Smooth muscle cell (in vitro differentiated cells): ENCODE data around the gene TPK1. TPM values are rescaled to one million over a fixed set of nuclear protein-coding genes. Genes with fewer than 3 reads are reported as not detected.

Experiments
- DNase-seq: peaks from one replicate; lab custom pipeline; 2025; ENCODE audit not compliant: unreplicated experiment; lab: John Stamatoyannopoulos, UW
- H2AFZ ChIP-seq: fragments of 200-600 bp; sonication (generic); 2 replicates; pipeline ENCODE4 v1.6.0; 2016; ENCODE audit warnings: antibody characterized with exemption, low read depth, mild to moderate bottlenecking
- H3F3A ChIP-seq: fragments of 200-600 bp; sonication (generic); 2 replicates; pipeline ENCODE4 v1.6.0; 2017; ENCODE audit warnings: antibody characterized with exemption, low read depth
- H3K27ac ChIP-seq: fragments of 200-600 bp; sonication (generic); 2 replicates; pipeline ENCODE4 v1.5.1; 2016; ENCODE audit warnings: low read depth, mild to moderate bottlenecking
- H3K27me3 ChIP-seq: fragments of 200-600 bp; sonication (generic); 2 replicates; pipeline ENCODE4 v1.6.1; 2016; ENCODE audit warnings: low read depth, mild to moderate bottlenecking
- H3K36me3 ChIP-seq: fragments of 200-600 bp; sonication (generic); 2 replicates; pipeline ENCODE4 v1.5.1; 2016; ENCODE audit warnings: low read depth
- H3K4me1 ChIP-seq: fragments of 200-600 bp; sonication (generic); 2 replicates; pipeline ENCODE4 v1.5.1; 2016; ENCODE audit warnings: low read depth
- H3K4me2 ChIP-seq: fragments of 200-600 bp; sonication (generic); 2 replicates; pipeline ENCODE4 v1.6.0; 2016; ENCODE audit warnings: mild to moderate bottlenecking
- H3K4me3 ChIP-seq: fragments of 200-600 bp; sonication (generic); 2 replicates; pipeline ENCODE4 v1.5.1; 2016; ENCODE audit warnings: mild to moderate bottlenecking
- H3K79me2 ChIP-seq: fragments of 200-600 bp; sonication (generic); 2 replicates; pipeline ENCODE4 v1.6.0; 2016; ENCODE audit warnings: low read depth, mild to moderate bottlenecking
- H3K9ac ChIP-seq: fragments of 200-600 bp; sonication (generic); 2 replicates; pipeline ENCODE4 v1.6.0; 2016; ENCODE audit warnings: low read depth
- H3K9me3 ChIP-seq: fragments of 200-600 bp; sonication (generic); replicated peaks from 2 replicates; pipeline ENCODE4 v1.5.1; 2016; ENCODE audit warnings: low read depth
- H4K20me1 ChIP-seq: fragments of 200-600 bp; sonication (generic); 2 replicates; pipeline ENCODE4 v1.6.0; 2016; ENCODE audit warnings: low read depth
- WGBS: methylation state at CpG from one replicate; pipeline ENCODE4 v1.1.7; 2016; ENCODE audit warnings: low lambda C conversion rate; 5-methylcytosine and 5-hydroxymethylcytosine counted together
- polyA plus RNA-seq: library from polyadenylated mRNA; unstranded; fragments of >200 nt; fragmentation: Nextera tagmentation; extraction: Ambion mirVana; gene quantifications from 2 replicates; pipeline ENCODE4 v1.2.1, GENCODE V29; 2016
- total RNA-seq: library from RNA; depleted of rRNA; stranded (reverse); fragments of >200 nt; gene quantifications from 2 replicates; pipeline ENCODE4 v1.2.3, GENCODE V29; 2014
- TF ChIP-seq, protein P1 (sequence below): fragments of 200-600 bp; sonication (generic); IDR thresholded peaks from 2 replicates; pipeline ENCODE4 v1.5.1; 2017; ENCODE audit warnings: borderline replicate concordance, mild to moderate bottlenecking, antibody characterized with exemption; ENCODE audit not compliant: insufficient read depth, poor library complexity, severe bottlenecking

Gene TPK1
- total RNA-seq (1.9 and 2.8 TPM in 2 replicates), polyA plus RNA-seq (1.2 and 3.1 TPM in 2 replicates)

DNA sequence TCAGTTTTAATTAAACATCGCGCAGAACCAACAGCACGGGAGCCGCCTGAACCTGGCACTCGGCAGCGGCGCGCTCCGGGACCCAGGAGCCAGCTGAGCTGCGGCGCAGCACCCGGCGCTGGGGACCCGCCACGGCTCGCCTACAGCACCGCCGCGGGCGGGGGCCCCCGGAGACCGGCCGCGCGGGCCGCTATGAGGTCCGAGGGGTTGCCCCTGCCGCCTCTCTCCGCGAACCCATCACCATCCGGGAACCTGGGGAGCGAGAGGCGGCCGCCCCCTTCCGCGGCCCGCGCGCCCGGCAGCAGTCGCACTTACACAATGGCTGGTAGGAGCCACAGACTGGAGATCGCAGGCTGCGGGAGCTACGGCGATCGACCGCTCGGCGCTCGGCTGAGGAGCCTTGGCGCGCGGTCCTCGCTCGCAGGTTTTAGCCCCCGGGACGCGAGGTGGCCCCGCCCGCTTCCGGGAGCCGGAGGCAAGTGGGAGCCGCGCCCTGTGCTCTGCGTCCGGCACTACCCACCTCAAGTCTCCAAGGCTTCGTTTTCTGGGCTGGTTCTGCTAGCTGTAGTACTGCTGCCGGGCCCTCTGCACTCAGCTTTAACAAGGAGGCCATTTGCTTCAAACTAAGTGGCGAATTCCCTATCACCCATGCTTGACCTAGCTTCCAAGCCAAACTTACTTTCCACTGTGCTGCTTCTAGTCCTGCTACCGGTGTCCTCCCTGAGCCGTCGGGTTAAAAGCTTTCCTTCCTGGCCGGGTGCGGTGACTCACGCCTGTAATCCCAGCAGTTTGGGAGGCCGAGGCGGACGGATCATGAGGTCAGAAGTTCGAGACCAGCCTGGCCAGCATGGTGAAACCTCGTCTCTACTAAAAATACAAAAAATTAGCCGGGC is at the start of gene TPK1:
Gene TPK1, minus strand, starts transcription at position 402 of the 893 bp plus-strand sequence. CDS start 451 bp downstream, outside the sequence.
- H3K27ac ChIP-seq, result peak within 1 kb of the TSS; percentile 58
- no peaks in the 10 kb centered on the region for H3K79me2 ChIP-seq
- peak; percentile 50 for DNase-seq
- H3K27me3 ChIP-seq, result no peaks in the 10 kb centered on the region
- peak within 1 kb of the TSS; percentile 62 for H3K9ac ChIP-seq
- no peaks in the 10 kb centered on the region for H3K36me3 ChIP-seq
- peak within 1 kb of the TSS; percentile 87 for H2AFZ ChIP-seq
- peak within 1 kb of the TSS; percentile 80 for H3K4me3 ChIP-seq
- peaks cover 5% of the 10 kb centered on the region for H3K4me1 ChIP-seq
- peaks cover 7% of the 10 kb centered on the region for H3F3A ChIP-seq
- no peaks in the 10 kb centered on the region for H4K20me1 ChIP-seq
- WGBS, result 6% methylated on average over 76 of the region's 81 CpGs
- TF ChIP-seq, protein P1, sequence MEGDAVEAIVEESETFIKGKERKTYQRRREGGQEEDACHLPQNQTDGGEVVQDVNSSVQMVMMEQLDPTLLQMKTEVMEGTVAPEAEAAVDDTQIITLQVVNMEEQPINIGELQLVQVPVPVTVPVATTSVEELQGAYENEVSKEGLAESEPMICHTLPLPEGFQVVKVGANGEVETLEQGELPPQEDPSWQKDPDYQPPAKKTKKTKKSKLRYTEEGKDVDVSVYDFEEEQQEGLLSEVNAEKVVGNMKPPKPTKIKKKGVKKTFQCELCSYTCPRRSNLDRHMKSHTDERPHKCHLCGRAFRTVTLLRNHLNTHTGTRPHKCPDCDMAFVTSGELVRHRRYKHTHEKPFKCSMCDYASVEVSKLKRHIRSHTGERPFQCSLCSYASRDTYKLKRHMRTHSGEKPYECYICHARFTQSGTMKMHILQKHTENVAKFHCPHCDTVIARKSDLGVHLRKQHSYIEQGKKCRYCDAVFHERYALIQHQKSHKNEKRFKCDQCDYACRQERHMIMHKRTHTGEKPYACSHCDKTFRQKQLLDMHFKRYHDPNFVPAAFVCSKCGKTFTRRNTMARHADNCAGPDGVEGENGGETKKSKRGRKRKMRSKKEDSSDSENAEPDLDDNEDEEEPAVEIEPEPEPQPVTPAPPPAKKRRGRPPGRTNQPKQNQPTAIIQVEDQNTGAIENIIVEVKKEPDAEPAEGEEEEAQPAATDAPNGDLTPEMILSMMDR, result no peak
- H3K9me3 ChIP-seq, result no peaks in the 10 kb centered on the region
- peak within 1 kb of the TSS; percentile 91 for H3K4me2 ChIP-seq

DNA sequence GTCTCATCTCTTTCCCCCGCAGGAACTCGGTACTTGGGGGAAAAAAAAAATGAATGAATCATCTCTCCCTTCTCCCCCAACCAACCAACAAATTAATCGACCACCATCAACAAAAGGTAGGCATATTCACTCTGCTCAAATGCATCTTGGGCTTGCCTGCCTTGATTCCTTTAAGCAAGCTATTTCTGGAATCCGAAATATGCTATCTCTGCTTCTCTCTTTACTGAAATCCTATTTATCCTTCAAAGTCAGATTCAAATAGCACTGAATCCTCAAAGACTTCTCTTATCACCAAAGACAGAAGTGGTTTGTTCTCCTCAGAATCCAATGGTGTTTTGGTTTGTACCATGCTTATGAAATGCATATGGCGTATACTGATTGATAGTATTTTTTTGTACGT is 49.6 kb upstream of the TPK1 start:
- 53% methylated on average over 6 of the region's 6 CpGs for WGBS
- H2AFZ ChIP-seq, result no peak overlapping the region

DNA sequence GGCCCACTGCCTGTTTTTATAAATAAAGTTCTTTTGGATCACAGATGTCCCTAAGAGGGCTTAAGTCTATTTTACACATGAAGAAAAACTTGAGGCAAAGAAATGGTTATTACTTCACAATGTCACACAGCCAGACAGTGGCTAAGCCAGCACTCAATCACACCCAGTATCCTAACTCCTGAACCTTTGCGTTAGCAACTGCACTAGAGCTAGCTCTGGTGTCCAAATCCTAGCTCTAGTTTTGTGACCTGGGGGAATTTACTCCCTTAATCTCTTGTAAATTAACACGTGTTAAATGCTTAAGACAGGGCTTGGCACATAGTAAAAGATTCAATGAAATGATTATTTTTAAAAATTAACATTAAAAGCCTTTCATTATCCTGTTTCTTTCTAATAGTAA is 49.0 kb upstream of the TPK1 start:
- Histone ChIP-seq H3K9ac (no peak overlapping the region), H2AFZ (no peak overlapping the region), H3K36me3 (no peaks in the 10 kb centered on the region), H3F3A (no peaks in the 10 kb centered on the region), H4K20me1 (no peaks in the 10 kb centered on the region), H3K4me2 (no peak overlapping the region), H3K4me3 (no peak overlapping the region), H3K27me3 (no peaks in the 10 kb centered on the region), H3K4me1 (no peaks in the 10 kb centered on the region), H3K27ac (no peak overlapping the region), H3K9me3 (no peaks in the 10 kb centered on the region), H3K79me2 (no peaks in the 10 kb centered on the region)
- DNase-seq, result no peak
- TF ChIP-seq, protein P1, result no peak
- 9% methylated on average over 2 of the region's 2 CpGs for WGBS

More for the DNA sequence above, 49.6 kb upstream of the TPK1 start:
- no peak overlapping the region for H3K27ac ChIP-seq
- no peaks in the 10 kb centered on the region for H3F3A ChIP-seq
- no peak for DNase-seq
- H3K4me3 ChIP-seq, result no peak overlapping the region
- TF ChIP-seq, protein P1, result no peak
- no peaks in the 10 kb centered on the region for H3K4me1 ChIP-seq
- no peaks in the 10 kb centered on the region for H3K9me3 ChIP-seq
- H3K9ac ChIP-seq, result no peak overlapping the region
- no peaks in the 10 kb centered on the region for H3K36me3 ChIP-seq
- no peaks in the 10 kb centered on the region for H3K79me2 ChIP-seq
- no peak overlapping the region for H3K4me2 ChIP-seq
- H3K27me3 ChIP-seq, result no peaks in the 10 kb centered on the region
- no peaks in the 10 kb centered on the region for H4K20me1 ChIP-seq
